ENCODE data around the gene TMEM26.

The TMEM26 gene

GRCh38 chr10:61500460-61500859 is 47.3 kb upstream of the TMEM26 start:
- Histone ChIP-seq H3K36me3 (ENCODE audit: control insufficient read depth in 2 of 2, insufficient read depth in 1 of 2, low read length in 2 of 2) (no peaks in the 10 kb centered on the region), H3K4me3 (ENCODE audit: low read depth, low read length) (no peak overlapping the region), H3K9me3 (ENCODE audit: control insufficient read depth, insufficient read depth, low read depth, low read length) (no peaks in the 10 kb centered on the region), H3K4me1 (ENCODE audit: control insufficient read depth, insufficient read depth, low read length) (no peaks in the 10 kb centered on the region), H3K27ac (ENCODE audit: extremely low read depth, low read depth, low read length) (no peak overlapping the region)
- TF ChIP-seq KLF17 (tag by site-specific recombination; IDR thresholded peaks at IDR 0.05) (no peak), ZNF423 (tag by site-specific recombination; IDR thresholded peaks at IDR 0.05) (no peak), MZF1 (tag by site-specific recombination; IDR thresholded peaks at IDR 0.05; ENCODE audit: borderline replicate concordance) (no peak), ZNF341 (tag by site-specific recombination; IDR thresholded peaks at IDR 0.05; ENCODE audit: low read depth) (no peak), ZNF433 (tag by site-specific recombination; IDR thresholded peaks at IDR 0.05; ENCODE audit: low read depth) (no peak), SP7 (tag by site-specific recombination; IDR thresholded peaks at IDR 0.05) (no peak)
- ChIA-PET CTCF (interaction anchor here (0.6 kb wide), 1 partner anchor 61 kb away, joined by 3 read pairs; no protein-coding TSS in a partner anchor), POLR2A (no interaction called here)

- TF ChIP-seq ZSCAN4 (tag by site-specific recombination; IDR thresholded peaks at IDR 0.05) (no peak), ZIC2 (tag by site-specific recombination; IDR thresholded peaks at IDR 0.05) (no peak), ZNF510 (tag by site-specific recombination; IDR thresholded peaks at IDR 0.05; ENCODE audit: insufficient replicate concordance) (no peak), PRDM4 (tag by site-specific recombination; IDR thresholded peaks at IDR 0.05) (no peak), ZNF571 (tag by site-specific recombination; IDR thresholded peaks at IDR 0.05) (no peak), ZBTB11 (tag by site-specific recombination; conservative IDR thresholded peaks at IDR 0.05; ENCODE audit: low read depth) (no peak), TSHZ1 (tag by site-specific recombination; IDR thresholded peaks at IDR 0.05; ENCODE audit: borderline replicate concordance) (no peak)
- no peak overlapping the region for H3K4me3 ChIP-seq (ENCODE audit: low read depth, low read length)
- H3K36me3 ChIP-seq (ENCODE audit: control insufficient read depth in 2 of 2, insufficient read depth in 1 of 2, low read length in 2 of 2), result no peaks in the 10 kb centered on the region
- ChIA-PET CTCF (interaction anchor here (0.6 to 0.8 kb wide), 2 partner anchors 58 to 384 kb away, joined by 4 read pairs; no protein-coding TSS in a partner anchor), POLR2A (no interaction called here)
- H3K9me3 ChIP-seq (ENCODE audit: control insufficient read depth, insufficient read depth, low read depth, low read length), result no peaks in the 10 kb centered on the region
- H3K4me1 ChIP-seq (ENCODE audit: control insufficient read depth, insufficient read depth, low read length), result no peaks in the 10 kb centered on the region
- H3K27ac ChIP-seq (ENCODE audit: extremely low read depth, low read depth, low read length), result no peak overlapping the region
Measured at GRCh38 chr10:61492364-61492995, 39.3 kb upstream of the TMEM26 start.
